ENCODE measurements around the gene NBAS.

NBAS gene

GRCh38 chr2:15471606-15472005 is 89.5 kb downstream of the NBAS start:
- no peaks in the 10 kb centered on the region for H3K27me3 ChIP-seq (ENCODE audit: low read length)
- H3K9ac ChIP-seq (ENCODE audit: low read length): no peak overlapping the region
- no peak overlapping the region for H2AFZ ChIP-seq (ENCODE audit: low read depth, low read length, severe bottlenecking)
- H3K9me3 ChIP-seq (ENCODE audit: insufficient read depth, low read length): no peaks in the 10 kb centered on the region
- no peak for TF ChIP-seq CTCF (IDR thresholded peaks at IDR 0.05; ENCODE audit: insufficient read depth, low read length, poor library complexity, severe bottlenecking)
- no peak for TF ChIP-seq EZH2phosphoT487 (conservative IDR thresholded peaks at IDR 0.05; ENCODE audit: low read length)
- no peak overlapping the region for H3K4me2 ChIP-seq (ENCODE audit: low read depth, low read length, poor library complexity, severe bottlenecking)
- no peak overlapping the region for H3K27ac ChIP-seq (ENCODE audit: low read depth, low read length)
- no peaks in the 10 kb centered on the region for H3K9me2 ChIP-seq (replicated peaks; ENCODE audit: insufficient read depth, low read length)
- no peak overlapping the region for H3K4me3 ChIP-seq (ENCODE audit: insufficient read depth, low read length, poor library complexity, severe bottlenecking)
- no peaks in the 10 kb centered on the region for H3F3A ChIP-seq (ENCODE audit: insufficient read depth)
- peaks cover 10% of the 10 kb centered on the region; the same call in 1 of the 2 replicates for H3K36me3 ChIP-seq (ENCODE audit: low read length)
- no peaks in the 10 kb centered on the region for H3K79me2 ChIP-seq (ENCODE audit: insufficient read depth, low read length)
- no peaks in the 10 kb centered on the region for H4K20me1 ChIP-seq (ENCODE audit: low read depth, low read length)

GRCh38 chr2:15460112-15460620 is 101.0 kb downstream of the NBAS start:
- no peak overlapping the region for H3K4me2 ChIP-seq (ENCODE audit: low read depth, low read length, poor library complexity, severe bottlenecking)
- no peaks in the 10 kb centered on the region for H3K9me3 ChIP-seq (ENCODE audit: insufficient read depth, low read length)
- TF ChIP-seq CTCF (IDR thresholded peaks at IDR 0.05; ENCODE audit: insufficient read depth, low read length, poor library complexity, severe bottlenecking) (no peak), EZH2phosphoT487 (conservative IDR thresholded peaks at IDR 0.05; ENCODE audit: low read length) (no peak)
- no peak overlapping the region for H3K27ac ChIP-seq (ENCODE audit: low read depth, low read length)
- no peak overlapping the region for H3K9ac ChIP-seq (ENCODE audit: low read length)
- no peaks in the 10 kb centered on the region for H3F3A ChIP-seq (ENCODE audit: insufficient read depth)
- no peaks in the 10 kb centered on the region for H3K79me2 ChIP-seq (ENCODE audit: insufficient read depth, low read length)
- no peaks in the 10 kb centered on the region for H3K27me3 ChIP-seq (ENCODE audit: low read length)
- H3K4me3 ChIP-seq (ENCODE audit: insufficient read depth, low read length, poor library complexity, severe bottlenecking): no peak overlapping the region
- no peaks in the 10 kb centered on the region for H3K9me2 ChIP-seq (replicated peaks; ENCODE audit: insufficient read depth, low read length)
- H4K20me1 ChIP-seq (ENCODE audit: low read depth, low read length): no peaks in the 10 kb centered on the region
- peaks cover 8% of the 10 kb centered on the region; the same call in 1 of the 2 replicates for H3K36me3 ChIP-seq (ENCODE audit: low read length)
- H2AFZ ChIP-seq (ENCODE audit: low read depth, low read length, severe bottlenecking): no peak overlapping the region

- Histone ChIP-seq H3F3A (ENCODE audit: insufficient read depth) (no peaks in the 10 kb centered on the region), H3K9me3 (ENCODE audit: insufficient read depth, low read length) (no peaks in the 10 kb centered on the region), H3K4me3 (ENCODE audit: insufficient read depth, low read length, poor library complexity, severe bottlenecking) (no peak overlapping the region), H3K36me3 (ENCODE audit: low read length) (peaks cover 8% of the 10 kb centered on the region; the same call in 1 of the 2 replicates), H2AFZ (ENCODE audit: low read depth, low read length, severe bottlenecking) (no peak overlapping the region), H3K27me3 (ENCODE audit: low read length) (no peaks in the 10 kb centered on the region), H4K20me1 (ENCODE audit: low read depth, low read length) (no peaks in the 10 kb centered on the region), H3K9ac (ENCODE audit: low read length) (no peak overlapping the region), H3K79me2 (ENCODE audit: insufficient read depth, low read length) (no peaks in the 10 kb centered on the region), H3K27ac (ENCODE audit: low read depth, low read length) (no peak overlapping the region), H3K9me2 (replicated peaks; ENCODE audit: insufficient read depth, low read length) (no peaks in the 10 kb centered on the region), H3K4me2 (ENCODE audit: low read depth, low read length, poor library complexity, severe bottlenecking) (no peak overlapping the region)
- TF ChIP-seq EZH2phosphoT487 (conservative IDR thresholded peaks at IDR 0.05; ENCODE audit: low read length) (no peak), CTCF (IDR thresholded peaks at IDR 0.05; ENCODE audit: insufficient read depth, low read length, poor library complexity, severe bottlenecking) (no peak)
These were observed 102.9 kb downstream of the NBAS start for GRCh38 chr2:15458277-15458676.

Data from SU-DHL-6 (cell line).